Stimulated activated CD4-positive, alpha-beta T cell treated with anti-CD3 and anti-CD28 coated beads, TNF-alpha, amount 100 ng/mL, for 24 hours (primary cell): ENCODE data around the gene GRAMD1C.
"Not testable (repeated sequence)": the region's sequence is repeated elsewhere in the genome, so short reads cannot be mapped to it uniquely, and the experiment has no call there.

Experiments used
- DNase-seq, 3 experiments: peaks; one replicate each; pipeline ENCODE4 v3.0.0-alpha.2; 2020; ENCODE audit warnings: low read depth in 3 of 3

Gene GRAMD1C

GRCh38 chr3:113838631-113839209 is at the start of gene GRAMD1C:
Gene GRAMD1C (plus strand): TSS chr3:113838788. CDS start chr3:113838910, 122 bp downstream.
- DNase-seq = peak; percentile 64 to 80 (median 66)

DNA sequence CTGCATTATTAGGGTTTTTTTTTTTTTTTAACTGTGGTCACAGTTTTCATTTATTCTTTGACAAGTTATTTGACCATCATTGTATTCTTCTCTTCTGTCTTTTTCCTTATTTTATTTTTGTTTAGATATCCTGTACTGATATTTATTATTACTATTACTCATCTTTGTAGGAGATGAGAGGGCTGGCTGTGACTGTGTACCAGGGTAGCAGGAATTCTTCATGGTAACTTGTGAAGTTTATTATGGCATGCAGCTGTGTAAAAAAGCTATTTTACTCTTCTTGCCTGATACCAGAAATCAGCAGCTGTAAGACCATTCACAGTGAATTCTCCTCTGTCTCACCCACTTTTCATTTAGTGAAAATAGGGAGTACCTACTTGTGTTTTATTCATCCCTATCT is 47.2 kb upstream of the GRAMD1C start:
- DNase-seq = no peak

- DNase-seq = no peak
Observed at GRCh38 chr3:113794526-113794925, 44.1 kb upstream of the GRAMD1C start.

DNA sequence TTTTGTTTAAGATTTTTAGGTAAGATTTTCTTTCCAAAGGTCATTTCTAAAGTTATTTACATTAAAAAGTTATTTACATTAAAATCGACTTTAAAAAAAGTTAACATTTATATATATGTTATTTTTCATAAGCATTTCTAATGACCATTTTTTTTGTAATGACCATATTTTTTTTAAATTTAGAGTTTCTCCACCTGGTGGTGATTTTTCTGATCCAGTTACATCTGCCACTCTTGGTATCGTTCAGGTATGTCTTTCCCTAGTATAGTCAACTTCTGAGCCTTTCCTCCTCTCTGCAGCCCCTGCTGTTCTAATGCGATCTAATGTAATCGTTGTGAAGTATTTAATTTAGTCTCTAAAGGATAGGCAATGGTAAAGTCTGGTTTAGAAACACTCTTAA is 42.9 kb upstream of the GRAMD1C start:
- DNase-seq = no peak

GRCh38 chr3:113802795-113803455 is 35.7 kb upstream of the GRAMD1C start:
- no peak for DNase-seq

GRCh38 chr3:113804661-113805060 is 33.9 kb upstream of the GRAMD1C start:
- no peak for DNase-seq

DNA sequence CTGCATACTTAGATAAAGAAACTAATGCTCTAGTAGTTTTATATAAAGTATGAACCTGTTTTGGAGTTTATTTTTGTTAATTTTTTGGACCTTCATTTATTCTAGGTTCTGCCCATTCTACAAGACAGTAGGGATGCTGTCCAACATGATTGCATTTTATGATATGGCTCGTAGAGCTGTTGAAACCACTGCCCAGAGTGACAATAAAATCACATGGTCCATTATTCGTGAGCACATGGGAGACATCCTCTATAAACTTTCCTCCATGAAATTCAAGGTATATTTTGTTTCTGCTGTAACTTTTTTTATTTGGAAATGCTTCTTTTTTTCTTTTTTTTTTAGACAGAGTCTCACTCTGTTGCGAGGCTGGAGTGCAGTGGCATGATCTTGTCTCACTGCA is 33.3 kb upstream of the GRAMD1C start:
- no peak for DNase-seq

GRCh38 chr3:113812854-113813253 is 25.7 kb upstream of the GRAMD1C start:
- no peak for DNase-seq

GRCh38 chr3:113819866-113820265 is 18.7 kb upstream of the GRAMD1C start:
- DNase-seq = no peak

DNA sequence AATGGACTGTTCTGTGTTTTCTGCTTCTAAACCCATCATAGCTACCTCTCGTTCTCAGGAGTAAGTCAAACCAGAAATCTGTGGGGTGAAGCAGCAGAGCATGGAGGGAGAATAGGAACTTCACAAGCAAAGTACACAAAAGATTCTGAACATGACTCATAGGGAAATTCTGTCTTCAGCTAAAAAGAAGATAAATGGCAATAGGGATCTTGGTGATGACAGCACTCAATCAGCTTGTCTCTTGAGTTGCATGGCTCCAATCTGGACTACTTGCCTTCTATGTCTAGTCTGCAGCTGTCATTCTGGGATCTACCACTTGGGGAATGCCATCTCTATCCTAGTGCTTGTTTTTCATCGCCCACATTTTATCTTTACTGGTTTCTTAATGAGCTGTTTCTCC is 13.5 kb upstream of the GRAMD1C start:
- DNase-seq = no peak

DNA sequence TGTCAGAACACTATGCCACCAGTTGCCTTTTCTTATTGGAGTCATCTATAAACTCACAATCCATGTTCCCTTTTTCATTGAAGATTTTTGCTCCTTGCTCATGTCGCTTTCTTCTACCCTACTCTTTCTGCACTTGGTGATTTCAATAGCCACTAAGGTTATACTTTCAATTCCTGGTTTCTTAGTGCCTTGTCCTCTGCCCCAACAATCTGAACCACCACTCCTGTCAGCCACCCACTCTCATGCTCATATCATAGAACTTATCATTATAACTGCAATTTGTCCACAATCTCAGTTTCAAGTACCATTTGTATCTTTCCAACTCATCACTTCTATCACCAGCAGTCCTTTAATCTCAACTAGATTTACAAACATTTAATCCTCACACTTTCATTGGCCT is 10.0 kb upstream of the GRAMD1C start:
- DNase-seq = no peak

DNA sequence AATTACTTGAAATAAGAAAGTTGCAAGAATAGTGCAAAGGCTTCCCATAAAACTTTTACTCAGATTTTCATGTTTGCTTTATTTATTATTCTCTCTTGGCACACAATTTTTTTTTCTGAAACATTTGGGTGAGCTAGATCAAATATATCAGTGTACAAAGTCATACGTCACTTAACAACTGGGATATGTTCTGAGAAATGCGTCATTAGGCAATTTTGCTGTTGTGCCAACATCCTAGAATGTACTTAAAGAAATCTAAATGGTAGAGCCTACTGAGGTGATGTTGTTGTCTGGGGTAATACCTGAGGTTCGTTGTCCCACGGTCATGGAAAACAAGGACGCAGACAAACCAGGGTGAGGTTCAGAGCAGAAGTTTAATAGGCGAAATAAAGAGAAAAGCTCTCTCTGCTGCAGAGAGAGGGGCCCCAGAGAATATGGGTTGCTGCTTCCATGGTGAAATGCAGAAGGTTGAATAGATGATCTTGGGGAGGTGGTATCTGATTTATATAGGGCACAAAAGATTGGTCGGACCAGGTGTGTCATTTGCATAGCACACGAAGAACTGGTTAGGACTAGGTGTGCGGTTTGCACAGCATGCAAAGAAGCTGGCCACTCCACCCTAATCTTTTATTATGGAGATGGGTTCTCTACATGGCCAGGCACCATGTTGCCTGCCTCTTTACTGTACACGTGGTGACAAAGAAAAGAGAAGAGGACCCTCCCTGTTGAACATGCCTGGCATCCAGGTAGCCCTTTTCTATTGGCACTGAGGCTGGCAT is 8.8 kb upstream of the GRAMD1C start:
- no peak for DNase-seq

GRCh38 chr3:113831103-113831355 is 7.6 kb upstream of the GRAMD1C start:
- DNase-seq = no peak

DNA sequence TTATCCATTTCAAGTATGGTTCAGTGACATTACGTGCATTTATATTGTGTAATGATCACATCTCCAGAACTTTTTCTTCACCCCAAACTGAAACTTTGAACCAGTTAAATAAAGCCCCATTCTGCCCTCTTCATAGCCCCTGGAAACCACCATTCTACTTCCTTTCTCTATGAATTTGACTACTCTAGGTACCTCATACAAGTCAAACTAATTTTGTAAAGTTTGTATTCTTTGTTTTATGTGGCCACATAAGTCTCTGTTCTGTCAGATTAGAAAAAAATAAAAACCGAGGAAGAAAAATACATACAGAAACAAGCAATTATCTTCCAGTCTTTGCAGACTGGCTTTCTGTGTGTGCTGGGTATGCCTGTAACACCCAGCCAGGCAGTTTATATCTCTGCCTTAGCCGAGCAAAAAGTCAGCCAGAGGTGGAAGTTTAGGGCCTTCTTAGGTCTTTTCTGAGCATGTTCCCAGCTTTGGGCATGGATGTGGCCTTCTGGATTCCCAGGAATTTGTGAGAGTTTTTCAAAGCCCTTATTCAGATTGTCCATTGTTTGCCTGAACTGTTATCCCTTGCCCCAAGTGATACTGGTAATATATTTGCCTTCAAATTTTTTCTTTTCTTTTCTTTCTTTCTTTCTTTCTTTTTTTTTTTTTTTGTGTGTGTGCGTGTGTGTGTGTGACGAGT is 6.0 kb upstream of the GRAMD1C start:
- DNase-seq = no peak

DNA sequence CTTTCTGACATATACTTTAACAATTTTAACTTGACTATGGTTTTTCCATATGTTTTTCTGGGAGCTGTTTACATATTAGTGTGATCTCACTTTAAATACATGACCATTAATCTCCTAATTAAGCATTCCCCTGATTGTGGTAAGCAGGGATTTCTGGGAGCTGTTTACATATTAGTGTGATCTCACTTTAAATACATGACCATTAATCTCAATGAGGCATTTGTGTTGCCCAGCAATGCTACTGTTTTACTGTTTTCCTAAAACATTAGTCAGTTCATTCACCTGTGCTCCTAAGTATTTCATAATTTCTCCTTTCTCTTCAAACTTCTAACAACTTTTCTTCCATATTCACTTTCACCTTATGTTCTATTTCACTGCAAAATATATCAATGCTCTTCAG is 3.6 kb upstream of the GRAMD1C start:
- DNase-seq = no peak

- no peak for DNase-seq
Observed at GRCh38 chr3:113839551-113839950, 963 bp downstream of the GRAMD1C start.

DNA sequence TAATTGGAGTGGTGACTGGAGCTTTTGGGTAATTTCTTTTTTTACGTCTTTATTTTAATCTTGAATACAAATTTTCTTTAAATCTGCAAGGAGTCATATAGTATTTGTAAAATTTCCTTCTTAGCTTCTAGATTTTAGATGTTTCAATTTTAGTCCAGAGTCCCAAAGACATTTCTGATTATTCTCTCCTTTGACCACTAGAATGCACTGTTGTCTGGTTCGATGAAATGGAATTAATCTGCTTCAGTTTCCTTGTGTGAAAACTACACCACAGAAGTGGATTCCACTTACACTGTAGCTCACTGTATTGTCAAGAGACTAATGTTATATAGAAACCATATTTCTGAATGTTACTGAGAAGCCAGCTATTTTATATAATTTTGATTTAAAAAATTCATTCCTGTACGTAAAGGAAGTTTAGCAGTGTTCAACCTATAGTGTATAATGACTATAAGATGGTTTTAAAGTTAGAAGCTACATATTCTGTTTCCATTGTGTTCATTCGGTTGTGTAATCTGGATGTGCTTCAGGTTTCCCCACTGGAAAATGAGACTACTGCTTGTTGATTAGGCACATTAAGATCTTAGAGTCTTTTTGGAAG is 6.1 kb downstream of the GRAMD1C start:
- no peak for DNase-seq

DNA sequence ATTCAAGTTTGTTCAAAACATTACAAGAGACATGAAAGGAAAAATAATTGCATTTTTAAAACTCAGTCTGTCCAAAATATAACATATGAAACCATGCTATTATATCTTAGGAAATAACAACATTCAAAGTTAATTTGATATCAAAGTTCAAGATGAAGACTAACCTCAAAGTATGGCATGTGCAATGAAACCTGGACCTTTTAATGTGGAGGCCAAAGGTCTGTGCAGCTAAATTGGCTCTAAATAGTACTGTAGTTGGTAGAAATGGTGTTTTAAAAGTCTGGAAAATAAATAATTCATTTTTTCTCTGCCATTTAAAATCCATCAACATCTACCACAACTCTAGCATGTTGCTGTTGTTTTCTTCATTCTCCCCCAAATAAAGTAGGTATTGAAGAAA is 8.7 kb downstream of the GRAMD1C start:
- DNase-seq = no peak

- no peak for DNase-seq
Observed at GRCh38 chr3:113847664-113848461, 9.3 kb downstream of the GRAMD1C start.

DNA sequence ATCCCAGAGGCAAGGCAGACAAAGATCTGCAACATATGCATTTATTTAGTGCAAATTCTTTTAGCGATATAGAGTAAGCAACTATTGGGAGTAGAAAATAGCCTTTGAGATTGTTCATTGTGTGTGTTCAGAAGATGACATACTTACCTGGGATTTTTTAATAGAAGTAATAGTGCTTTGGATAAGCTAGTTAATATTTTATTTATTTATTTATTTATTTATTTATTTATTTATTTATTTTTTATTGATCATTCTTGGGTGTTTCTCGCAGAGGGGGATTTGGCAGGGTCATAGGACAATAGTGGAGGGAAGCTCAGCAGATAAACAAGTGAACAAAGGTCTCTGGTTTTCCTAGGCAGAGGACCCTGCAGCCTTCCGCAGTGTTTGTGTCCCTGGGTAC is 10.5 kb downstream of the GRAMD1C start:
- DNase-seq = not testable (repeated sequence)

DNA sequence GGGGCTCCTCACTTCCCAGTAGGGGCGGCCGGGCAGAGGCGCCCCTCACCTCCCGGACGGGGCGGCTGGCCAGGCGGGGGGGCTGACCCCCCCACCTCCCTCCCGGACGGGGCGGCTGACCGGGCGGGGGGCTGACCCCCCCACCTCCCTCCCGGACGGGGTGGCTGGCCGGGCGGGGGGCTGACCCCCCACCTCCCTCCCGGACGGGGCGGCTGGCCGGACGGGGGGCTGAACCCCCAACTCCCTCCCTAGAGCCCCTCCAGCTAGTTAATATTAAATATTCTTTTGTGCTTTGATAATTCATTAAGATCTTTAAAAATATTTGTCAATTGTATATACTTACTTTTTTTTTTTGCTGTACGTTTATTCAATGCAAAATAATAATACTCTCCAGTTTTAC is 11.3 kb downstream of the GRAMD1C start:
- DNase-seq = not testable (repeated sequence)

- not testable (repeated sequence) for DNase-seq
Observed at GRCh38 chr3:113850391-113850790, 11.8 kb downstream of the GRAMD1C start.
